Spleen (tissue), 11 donors: ENCODE results near the gene MSANTD3. TPM values are rescaled to one million over a fixed set of nuclear protein-coding genes. Genes with fewer than 3 reads are reported as not detected.

Experiments
- DNase-seq: peaks from one replicate; pipeline ENCODE4 v3.0.0-alpha.2; 2020
- H3K27ac ChIP-seq, 8 donors: fragments of 200-600 bp; sonication (generic) in 7 of 8; 1 replicate in 4 of 8; 2 replicates in 4 of 8; pipeline versions ENCODE4 v1.5.0 to v1.8.0; 2016 to 2021; ENCODE audit warnings: inconsistent platforms in 4 of 8, mild to moderate bottlenecking in 4 of 8, moderate library complexity in 1 of 8
- H3K27me3 ChIP-seq, 7 donors: fragments of 200-600 bp; sonication (generic) in 6 of 7; replicated peaks in 1 of 7; 1 replicate in 4 of 7; 2 replicates in 3 of 7; pipeline versions ENCODE4 v1.5.0 to v1.8.0; 2016 to 2021; ENCODE audit warnings: inconsistent platforms in 3 of 7, mild to moderate bottlenecking in 1 of 7
- H3K36me3 ChIP-seq, 6 donors: fragments of 200-600 bp; sonication (generic) in 5 of 6; 1 replicate in 4 of 6; 2 replicates in 2 of 6; pipeline versions ENCODE4 v1.5.0 to v1.8.0; 2016 to 2021; ENCODE audit warnings: inconsistent platforms in 2 of 6
- H3K4me1 ChIP-seq, 6 donors: fragments of 200-600 bp; sonication (generic) in 5 of 6; 1 replicate in 3 of 6; 2 replicates in 3 of 6; pipeline versions ENCODE4 v1.5.0 to v1.8.0; 2016 to 2021; ENCODE audit warnings: inconsistent platforms in 3 of 6
- H3K4me3 ChIP-seq, 8 donors: fragments of 200-600 bp; sonication (generic) in 7 of 8; 1 replicate in 4 of 8; 2 replicates in 4 of 8; pipeline versions ENCODE4 v1.5.0 to v1.8.0; 2016 to 2021; ENCODE audit warnings: inconsistent platforms in 4 of 8, mild to moderate bottlenecking in 4 of 8, moderate library complexity in 2 of 8
- H3K9me3 ChIP-seq, 8 donors: fragments of 200-600 bp; sonication (generic) in 7 of 8; 1 replicate in 4 of 8; 2 replicates in 4 of 8; pipeline versions ENCODE4 v1.5.0 to v1.8.0; 2016 to 2021; ENCODE audit warnings: inconsistent platforms in 4 of 8
- POLR2A ChIP-seq, 3 donors: fragments of 450-650 bp; IDR thresholded peaks; one replicate each; pipeline ENCODE4 v1.5.1; 2017; ENCODE audit warnings: antibody characterized with exemption in 3 of 3, mild to moderate bottlenecking in 1 of 3
- POLR2AphosphoS5 ChIP-seq, 3 donors: sonication (generic); formaldehyde crosslinking; IDR thresholded peaks; one replicate each; pipeline ENCODE4 v1.5.1; 2017; ENCODE audit warnings: antibody characterized with exemption in 3 of 3
- WGBS, 5 donors: extraction: QIAGEN DNeasy Blood & Tissue Kit in 3 of 5; methylation state at CpG; one replicate each; pipeline versions ENCODE4 v1.1.5 to v1.1.7; 2013 to 2018; 5-methylcytosine and 5-hydroxymethylcytosine counted together
- intact Hi-C: fragments of 100-400 bp; cut with DNase I; formaldehyde crosslinking; loops from one replicate; pipeline ENCODE4 v1.15.0; 2023; ENCODE audit warnings: low total_unique reads
- polyA plus RNA-seq, 3 donors: library from polyadenylated mRNA; stranded (reverse); fragments of 200-250 nt; gene quantifications; one replicate each; pipeline ENCODE4 v1.2.1, GENCODE V29; 2013
- total RNA-seq, 7 donors: library from RNA; depleted of rRNA in 3 of 7; stranded (reverse); fragments of >200 nt in 3 of 7; fragmentation: NEBNext Ultra II Directional in 4 of 7; extraction: Animal tissue kit (Norgen Biotek cat#: 25700) in 4 of 7; gene quantifications; one replicate each; pipeline versions ENCODE4 v1.1.0 to v1.2.1, GENCODE V29; 2016 to 2021
- TF ChIP-seq, protein P1 (sequence below), 11 experiments: fragments of 200-600 bp in 7 of 11; fragments of 450-650 bp in 4 of 11; sonication (generic) in 4 of 11; IDR thresholded peaks in 8 of 11; conservative IDR thresholded peaks in 3 of 11; 1 replicate in 7 of 11; 2 replicates in 4 of 11; pipeline versions ENCODE4 v1.4.0 to v1.8.0; 2016 to 2021; ENCODE audit warnings: antibody characterized with exemption in 11 of 11, inconsistent platforms in 4 of 11, mild to moderate bottlenecking in 1 of 11
- donor health status: healthy with polysubstance abuse.
- donor health status: DM: no; HTN: no; CAD: no; lungs with moderate emphysema.
- donor health status: DM: no; HTN: no; CAD: no.
- donor health status: Bipolar disorder and iron deficiency.
- donor health status: healthy.
- donor health status: DM: no; HTN: no; CAD: no.
- donor health status: DM: yes; HTN: yes; CAD: no.

MSANTD3 gene
- total and polyA plus RNA-seq, 10 donors = 7.4 to 20.8 (median 11.8) TPM

DNA sequence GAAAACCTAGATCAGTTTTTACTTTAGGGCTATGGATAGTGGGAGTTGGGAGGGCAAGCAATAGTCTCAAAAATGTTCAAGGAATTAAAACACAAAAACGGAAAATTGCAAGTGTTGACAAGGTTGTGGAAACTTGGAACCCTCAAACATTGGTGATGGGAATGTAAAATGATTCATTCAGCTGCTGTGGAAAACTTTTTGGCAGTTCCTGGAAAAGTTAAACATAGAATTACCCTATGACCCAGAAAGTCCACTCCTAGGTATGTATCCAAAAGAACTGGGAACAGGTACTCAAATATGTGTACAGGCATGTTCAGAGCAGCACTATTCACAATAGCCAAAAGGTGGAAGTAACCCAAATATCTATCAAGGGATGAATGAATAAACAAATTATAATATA is 1.2 kb upstream of the MSANTD3 start:
- Histone ChIP-seq H3K27ac (peak overlapping the region in 1 of 8 donors; percentile 80), H3K36me3 (no peaks in the 10 kb centered on the region), H3K4me3 (no peak overlapping the region), H3K4me1 (peaks cover 7 to 34% (median 23%) of the 10 kb centered on the region in 6 donors), H3K27me3 (peaks cover 0 to 9% (median 0%) of the 10 kb centered on the region in 7 donors), H3K9me3 (no peaks in the 10 kb centered on the region)
- TF ChIP-seq, protein P1, sequence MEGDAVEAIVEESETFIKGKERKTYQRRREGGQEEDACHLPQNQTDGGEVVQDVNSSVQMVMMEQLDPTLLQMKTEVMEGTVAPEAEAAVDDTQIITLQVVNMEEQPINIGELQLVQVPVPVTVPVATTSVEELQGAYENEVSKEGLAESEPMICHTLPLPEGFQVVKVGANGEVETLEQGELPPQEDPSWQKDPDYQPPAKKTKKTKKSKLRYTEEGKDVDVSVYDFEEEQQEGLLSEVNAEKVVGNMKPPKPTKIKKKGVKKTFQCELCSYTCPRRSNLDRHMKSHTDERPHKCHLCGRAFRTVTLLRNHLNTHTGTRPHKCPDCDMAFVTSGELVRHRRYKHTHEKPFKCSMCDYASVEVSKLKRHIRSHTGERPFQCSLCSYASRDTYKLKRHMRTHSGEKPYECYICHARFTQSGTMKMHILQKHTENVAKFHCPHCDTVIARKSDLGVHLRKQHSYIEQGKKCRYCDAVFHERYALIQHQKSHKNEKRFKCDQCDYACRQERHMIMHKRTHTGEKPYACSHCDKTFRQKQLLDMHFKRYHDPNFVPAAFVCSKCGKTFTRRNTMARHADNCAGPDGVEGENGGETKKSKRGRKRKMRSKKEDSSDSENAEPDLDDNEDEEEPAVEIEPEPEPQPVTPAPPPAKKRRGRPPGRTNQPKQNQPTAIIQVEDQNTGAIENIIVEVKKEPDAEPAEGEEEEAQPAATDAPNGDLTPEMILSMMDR (IDR thresholded peaks at IDR 0.05 in 8 of 11, conservative IDR thresholded peaks at IDR 0.05 in 3 of 11) = no peak
- DNase-seq = no peak
- intact Hi-C loops = no loop called here
- WGBS, 5 donors = 78 to 84% (median 80%) methylated on average over 1 of the region's 1 CpG

GRCh38 chr9:100426189-100426529 is 784 bp upstream of the MSANTD3 start:
- no peak for DNase-seq
- H3K36me3 ChIP-seq = no peaks in the 10 kb centered on the region
- intact Hi-C loops = no loop called here
- H3K27ac ChIP-seq = peak overlapping the region in 6 of 8 donors; percentile 71 to 88 (median 77)
- H3K4me1 ChIP-seq = peaks cover 7 to 34% (median 23%) of the 10 kb centered on the region in 6 donors
- peaks cover 0 to 9% (median 0%) of the 10 kb centered on the region in 7 donors for H3K27me3 ChIP-seq
- TF ChIP-seq POLR2A (IDR thresholded peaks at IDR 0.05) (no peak), POLR2AphosphoS5 (IDR thresholded peaks at IDR 0.05) (no peak)
- TF ChIP-seq, protein P1 (IDR thresholded peaks at IDR 0.05 in 8 of 11, conservative IDR thresholded peaks at IDR 0.05 in 3 of 11) = no peak
- no peaks in the 10 kb centered on the region for H3K9me3 ChIP-seq
- H3K4me3 ChIP-seq = peak overlapping the region in 6 of 8 donors; percentile 43 to 87 (median 60)
- WGBS, 5 donors = 38 to 44% (median 39%) methylated on average over 7 of the region's 7 CpGs

- Histone ChIP-seq H3K36me3 (no peaks in the 10 kb centered on the region), H3K27ac (peak overlapping the region; percentile 53 to 88 (median 76)), H3K9me3 (no peaks in the 10 kb centered on the region), H3K4me1 (peaks cover 7 to 34% (median 23%) of the 10 kb centered on the region in 6 donors), H3K4me3 (peak overlapping the region; percentile 59 to 87 (median 64)), H3K27me3 (no peaks in the 10 kb centered on the region)
- no peak for DNase-seq
- intact Hi-C loops = no loop called here
- TF ChIP-seq POLR2A (IDR thresholded peaks at IDR 0.05) (no peak), POLR2AphosphoS5 (IDR thresholded peaks at IDR 0.05) (peak in 2 of 3 donors; percentile 14 to 17)
- TF ChIP-seq, protein P1 (IDR thresholded peaks at IDR 0.05 in 8 of 11, conservative IDR thresholded peaks at IDR 0.05 in 3 of 11) = no peak
- WGBS, 5 donors = 7 to 21% (median 11%) methylated on average over 16 to 65 of the region's 65 CpGs
Measured at GRCh38 chr9:100427366-100428263, 672 bp downstream of the MSANTD3 start.
